NCI-H146 treated with DMSO at 0.1 percent for 48 hours (cell line): ENCODE measurements around the gene PARD6A.
A peak's percentile ranks its signal among the peaks of the same experiment; 100 is the strongest.

Source experiments
- DNase-seq: peaks from one replicate; lab custom pipeline; 2025; ENCODE audit not compliant: unreplicated experiment; lab: John Stamatoyannopoulos, UW

PARD6A gene

GRCh38 chr16:67666032-67666551 is 5.3 kb downstream of the PARD6A start:
- DNase-seq: no peak

- DNase-seq: peak; percentile 14
Observed at GRCh38 chr16:67666559-67667452, 6.0 kb downstream of the PARD6A start, which contains the start of the genes C16orf86 and ENKD1. Gene C16orf86 (plus strand): TSS chr16:67666814. CDS start chr16:67666971, 157 bp downstream. Gene ENKD1 (minus strand): TSS chr16:67666750. CDS start chr16:67666442, 308 bp downstream.

DNA sequence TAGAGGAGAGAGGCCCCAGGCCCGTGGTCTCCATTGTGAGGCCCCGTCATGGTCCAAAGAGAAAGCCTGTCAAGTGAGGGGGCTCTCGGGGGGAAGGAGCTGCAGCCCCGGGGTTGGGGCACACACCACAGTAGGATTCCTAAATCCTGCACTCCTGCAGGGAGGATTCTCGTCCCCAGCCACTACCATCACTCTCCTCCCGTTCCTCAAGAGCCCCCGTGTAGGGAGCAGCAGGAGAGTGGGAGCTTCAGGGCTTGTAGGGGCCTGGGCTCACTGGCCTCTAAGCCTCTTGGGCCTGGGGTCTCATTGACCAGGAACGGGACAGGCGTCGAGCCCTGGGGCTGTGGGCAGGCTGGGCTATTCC is 6.7 kb downstream of the PARD6A start:
- DNase-seq: no peak

- DNase-seq: peak; percentile 57
Observed at GRCh38 chr16:67667817-67668494, 7.2 kb downstream of the PARD6A start.

DNA sequence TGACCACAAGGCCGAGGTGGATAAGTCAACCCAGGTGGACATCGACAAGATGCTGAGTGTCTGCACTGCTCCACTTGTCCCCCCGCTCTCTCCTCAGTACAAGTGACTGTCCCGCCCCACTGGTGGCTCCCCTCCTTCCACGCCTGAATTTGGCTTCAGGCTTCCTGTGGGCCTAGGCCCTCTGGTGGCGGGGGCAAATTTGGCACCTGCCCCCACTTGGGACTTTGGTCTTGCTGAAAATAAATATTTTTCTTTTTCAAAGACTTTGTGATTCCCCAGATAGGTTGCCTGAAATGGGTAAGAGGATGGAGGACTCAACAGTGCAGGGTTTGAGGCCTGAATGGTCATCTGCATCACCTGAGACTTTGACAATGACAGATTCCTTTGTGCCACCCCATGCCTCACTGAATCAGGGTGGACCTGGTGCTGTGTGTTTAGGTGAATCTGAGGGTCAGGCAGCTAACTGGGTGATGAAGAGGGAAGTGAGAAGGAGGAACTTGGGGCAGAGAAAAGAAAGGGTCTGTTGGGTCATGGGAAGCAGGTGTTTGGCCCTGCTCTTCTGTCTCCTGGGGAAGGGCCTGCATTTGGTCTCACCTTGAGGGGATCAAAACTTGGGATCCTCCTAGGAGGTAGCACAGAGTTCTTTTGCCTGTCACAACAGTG is 7.9 kb downstream of the PARD6A start:
- DNase-seq: no peak

- no peak for DNase-seq
Observed at GRCh38 chr16:67669499-67670101, 8.8 kb downstream of the PARD6A start.

GRCh38 chr16:67672306-67672705 is 11.5 kb downstream of the PARD6A start:
- no peak for DNase-seq

GRCh38 chr16:67672739-67673662 is 12.2 kb downstream of the PARD6A start:
- no peak for DNase-seq

- no peak for DNase-seq
Observed at GRCh38 chr16:67673712-67674580, 13.2 kb downstream of the PARD6A start.

GRCh38 chr16:67674851-67675578 is 14.3 kb downstream of the PARD6A start:
- no peak for DNase-seq

GRCh38 chr16:67675579-67675935 is 14.8 kb downstream of the PARD6A start:
- DNase-seq: no peak

DNA sequence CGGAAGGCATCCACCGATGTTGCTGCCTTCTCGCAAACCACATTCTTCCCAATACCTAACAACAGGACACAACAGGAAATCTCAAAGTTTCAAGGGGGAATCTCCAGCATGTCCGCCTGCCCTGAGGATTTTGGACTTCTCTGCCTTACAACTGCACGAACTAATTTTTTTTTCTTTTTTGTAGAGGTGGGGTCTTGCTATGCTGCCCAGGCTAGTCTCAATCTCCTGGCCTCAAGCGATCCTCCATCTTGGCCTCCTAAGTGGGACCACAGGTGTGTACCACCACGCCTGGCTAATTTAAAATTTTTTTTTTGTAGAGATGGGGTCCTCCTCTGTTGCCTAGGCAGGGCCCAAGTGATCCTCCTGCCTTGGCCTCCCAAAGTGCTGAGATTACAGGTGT is 15.2 kb downstream of the PARD6A start:
- DNase-seq: no peak

DNA sequence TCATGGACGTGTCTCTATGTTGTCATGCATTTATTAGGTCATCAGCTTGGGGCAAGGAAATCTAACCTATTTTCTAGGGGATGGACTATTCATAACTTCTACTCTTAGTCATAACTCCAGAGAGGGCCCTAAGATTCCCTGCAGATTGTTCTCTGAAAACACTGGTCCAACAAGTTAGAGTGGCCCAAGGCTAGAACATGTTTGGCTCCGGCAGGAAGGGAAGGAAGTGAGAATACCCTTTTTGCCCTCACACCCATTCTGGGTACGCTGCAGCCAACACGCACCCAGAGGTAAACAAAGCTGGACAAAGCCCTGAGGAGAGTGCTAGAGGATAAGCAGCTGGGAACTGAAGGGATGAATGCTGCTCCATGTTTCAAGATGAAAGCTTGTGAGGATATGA is 15.8 kb downstream of the PARD6A start:
- DNase-seq: no peak

DNA sequence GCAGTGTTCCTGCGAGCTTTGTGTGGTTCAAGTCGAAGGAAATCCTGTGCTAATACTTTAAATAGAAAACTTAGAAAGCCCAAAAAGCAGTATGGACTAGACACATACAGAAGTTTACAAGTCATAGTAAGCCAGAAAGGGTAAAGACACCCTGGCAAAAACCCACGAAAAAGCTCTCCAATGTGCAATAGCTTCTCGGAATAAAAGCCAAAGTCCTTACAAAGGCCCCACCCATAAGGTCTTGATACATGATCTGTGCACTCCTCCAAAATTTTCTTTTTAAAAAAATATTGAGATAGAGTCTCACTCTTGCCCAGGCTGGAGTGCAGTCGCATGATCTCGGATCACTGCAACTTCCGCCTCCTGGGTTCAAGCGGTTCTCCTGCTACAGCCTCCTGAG is 16.2 kb downstream of the PARD6A start:
- no peak for DNase-seq

DNA sequence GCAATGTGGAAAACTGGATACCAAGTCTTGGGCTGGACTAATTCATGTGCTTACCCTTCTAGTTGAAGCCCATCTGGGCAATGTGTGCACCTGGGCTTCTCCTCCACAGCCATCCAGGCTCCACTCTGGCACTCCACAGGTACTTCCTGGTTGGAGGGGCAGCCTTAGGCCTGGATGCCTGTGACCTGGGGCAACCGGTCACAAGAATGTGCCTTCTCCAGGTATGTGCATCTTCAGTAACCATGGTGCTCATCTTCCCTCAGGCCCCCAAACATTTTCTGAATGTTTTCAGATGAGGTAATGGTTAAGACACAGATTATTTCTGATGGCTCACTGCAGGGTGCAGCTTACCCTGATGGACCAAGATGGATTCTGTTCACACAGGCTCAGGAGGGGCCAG is 17.0 kb downstream of the PARD6A start:
- no peak for DNase-seq

GRCh38 chr16:67678354-67679023 is 17.7 kb downstream of the PARD6A start:
- no peak for DNase-seq

GRCh38 chr16:67679935-67680897 is 19.5 kb downstream of the PARD6A start:
- DNase-seq: no peak
